GM10248 (cell line): Measurements from ENCODE around the gene MAGEB17.

Experiments
- CTCF ChIA-PET: fragments of 300-600 bp; sonication (Branson Sonifier 250); formaldehyde crosslinking; extraction: SDS; loops from one replicate; lab custom pipeline; 2021; ENCODE audit warnings: antibody characterized with exemption; lab: Yijun Ruan, JAX
- POLR2A ChIA-PET: fragments of 350-650 bp; sonication (Branson Sonifier 250); formaldehyde crosslinking; extraction: SDS; loops from one replicate; lab custom pipeline; 2020; ENCODE audit warnings: antibody characterized with exemption; lab: Yijun Ruan, JAX
- DNase-seq: peaks from one replicate; pipeline ENCODE4 v3.0.0; 2012; ENCODE audit errors: extremely low spot score
- TF ChIP-seq, protein P1 (sequence below): IDR thresholded peaks from 2 replicates; pipeline ENCODE4 v1.5.1; 2012; ENCODE audit warnings: mild to moderate bottlenecking, low read depth; ENCODE audit errors: extremely low read depth, missing control alignments, control extremely low read depth

Gene MAGEB17, protein sequence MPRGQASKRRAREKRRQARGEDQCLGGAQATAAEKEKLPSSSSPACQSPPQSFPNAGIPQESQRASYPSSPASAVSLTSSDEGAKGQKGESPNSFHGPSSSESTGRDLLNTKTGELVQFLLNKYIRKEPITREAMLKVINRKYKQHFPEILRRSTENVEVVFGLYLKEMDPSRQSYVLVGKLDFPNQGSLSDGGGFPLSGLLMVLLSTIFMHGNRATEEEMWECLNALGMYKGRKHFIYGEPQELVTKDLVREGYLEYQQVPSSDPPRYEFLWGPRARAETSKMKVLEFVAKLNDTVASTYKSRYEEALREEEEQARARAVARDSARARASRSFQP

DNA sequence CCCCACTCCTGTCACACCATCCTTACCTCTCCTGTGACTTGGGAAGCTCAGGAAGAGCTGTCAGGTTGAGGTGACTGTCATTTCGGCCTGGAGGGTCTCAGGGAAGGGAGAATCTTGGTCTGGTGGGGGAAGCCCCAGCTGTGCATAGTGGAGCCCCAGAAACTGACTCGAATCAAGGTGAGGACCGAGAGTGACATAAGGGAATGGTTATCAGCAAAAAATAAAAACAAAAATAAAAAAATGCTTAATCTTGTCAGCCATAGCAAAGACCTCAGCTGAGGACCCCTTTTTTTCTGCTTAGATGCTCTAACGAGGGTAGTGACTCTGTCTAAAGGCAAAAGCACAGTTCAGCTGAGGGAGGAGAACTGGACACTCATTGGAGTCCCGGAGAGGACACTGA is at the start of gene MAGEB17:
TSS of gene MAGEB17 (plus strand) at position 301 of the 400 bp plus-strand sequence. CDS start 2,902 bp downstream, outside the sequence.
- CTCF ChIA-PET: no interaction called here

DNA sequence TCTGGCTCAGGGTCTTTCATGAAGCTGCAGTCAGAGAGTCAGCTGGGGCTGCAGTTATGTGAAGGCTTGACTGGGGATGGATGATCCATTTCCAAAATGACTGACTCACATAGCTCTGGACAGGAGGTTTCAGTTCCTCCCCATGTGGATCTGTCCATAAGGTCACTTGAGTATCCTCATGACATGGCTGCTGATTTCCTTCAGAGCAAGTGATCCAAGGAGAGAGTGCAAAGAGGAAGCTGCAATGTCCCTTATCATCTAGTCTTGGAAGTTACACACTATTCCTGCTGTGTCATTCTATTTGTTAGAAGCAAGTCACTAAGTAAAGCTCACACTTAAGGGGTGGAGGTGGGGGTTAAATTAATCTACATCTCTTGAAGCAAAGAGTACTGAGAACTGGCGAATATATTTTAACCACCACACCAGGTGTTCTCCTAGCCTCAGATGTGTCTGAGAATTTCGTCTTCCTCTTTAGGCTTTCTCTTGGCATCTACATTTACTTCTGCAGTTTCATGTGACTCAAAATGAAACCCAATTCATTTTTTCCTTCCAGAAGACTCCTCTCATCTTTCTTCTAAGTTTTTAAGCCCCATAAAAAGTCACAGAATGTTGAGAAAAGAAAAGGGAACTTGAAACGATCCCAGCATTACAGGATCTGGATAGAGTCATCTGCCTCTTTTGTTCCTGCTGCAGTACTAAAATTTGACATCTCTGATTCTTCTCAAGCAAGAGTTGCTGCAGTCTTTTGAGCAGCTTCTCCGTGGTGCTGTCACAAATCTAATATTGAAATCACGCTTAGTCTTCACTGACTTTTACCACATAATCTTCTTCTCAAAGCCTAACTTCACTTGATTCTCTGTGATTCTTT is 47.7 kb upstream of the MAGEB17 start:
- DNase-seq: peak; percentile 20
- TF ChIP-seq, protein P1, sequence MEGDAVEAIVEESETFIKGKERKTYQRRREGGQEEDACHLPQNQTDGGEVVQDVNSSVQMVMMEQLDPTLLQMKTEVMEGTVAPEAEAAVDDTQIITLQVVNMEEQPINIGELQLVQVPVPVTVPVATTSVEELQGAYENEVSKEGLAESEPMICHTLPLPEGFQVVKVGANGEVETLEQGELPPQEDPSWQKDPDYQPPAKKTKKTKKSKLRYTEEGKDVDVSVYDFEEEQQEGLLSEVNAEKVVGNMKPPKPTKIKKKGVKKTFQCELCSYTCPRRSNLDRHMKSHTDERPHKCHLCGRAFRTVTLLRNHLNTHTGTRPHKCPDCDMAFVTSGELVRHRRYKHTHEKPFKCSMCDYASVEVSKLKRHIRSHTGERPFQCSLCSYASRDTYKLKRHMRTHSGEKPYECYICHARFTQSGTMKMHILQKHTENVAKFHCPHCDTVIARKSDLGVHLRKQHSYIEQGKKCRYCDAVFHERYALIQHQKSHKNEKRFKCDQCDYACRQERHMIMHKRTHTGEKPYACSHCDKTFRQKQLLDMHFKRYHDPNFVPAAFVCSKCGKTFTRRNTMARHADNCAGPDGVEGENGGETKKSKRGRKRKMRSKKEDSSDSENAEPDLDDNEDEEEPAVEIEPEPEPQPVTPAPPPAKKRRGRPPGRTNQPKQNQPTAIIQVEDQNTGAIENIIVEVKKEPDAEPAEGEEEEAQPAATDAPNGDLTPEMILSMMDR: no peak
- ChIA-PET POLR2A (interaction anchor here (0.6 kb wide), 1 partner anchor 644 kb away, joined by 8 read pairs; no protein-coding TSS in a partner anchor), CTCF (no interaction called here)

More for the DNA sequence above, at the start of gene MAGEB17:
- DNase-seq: no peak
- TF ChIP-seq, protein P1: no peak
- POLR2A ChIA-PET: no interaction called here

DNA sequence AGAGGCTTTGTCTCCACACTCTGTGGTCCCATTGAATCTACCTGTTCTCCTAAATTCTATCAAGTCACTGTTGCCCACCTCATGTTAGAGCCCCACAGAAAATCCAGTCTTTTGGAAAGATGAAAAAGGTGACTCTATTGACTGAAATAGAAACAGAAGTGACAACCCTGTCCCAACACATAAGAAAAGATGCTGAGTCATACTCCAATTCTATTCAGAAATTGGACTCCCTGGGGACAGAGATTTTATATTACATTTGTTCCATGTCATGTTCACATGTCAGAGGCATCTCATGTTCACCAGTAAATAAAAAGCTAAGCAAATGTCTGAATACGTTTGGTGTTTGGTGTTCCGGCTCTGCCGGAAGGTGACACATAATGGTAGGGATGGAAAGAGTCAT is 46.9 kb upstream of the MAGEB17 start:
- TF ChIP-seq, protein P1: no peak
- no peak for DNase-seq
- ChIA-PET CTCF (interaction anchor here (1.2 kb wide), 1 partner anchor 9 kb away, joined by 4 read pairs; no protein-coding TSS in a partner anchor), POLR2A (interaction anchor here (0.6 kb wide), 1 partner anchor 179 kb away, joined by 4 read pairs; no protein-coding TSS in a partner anchor)

DNA sequence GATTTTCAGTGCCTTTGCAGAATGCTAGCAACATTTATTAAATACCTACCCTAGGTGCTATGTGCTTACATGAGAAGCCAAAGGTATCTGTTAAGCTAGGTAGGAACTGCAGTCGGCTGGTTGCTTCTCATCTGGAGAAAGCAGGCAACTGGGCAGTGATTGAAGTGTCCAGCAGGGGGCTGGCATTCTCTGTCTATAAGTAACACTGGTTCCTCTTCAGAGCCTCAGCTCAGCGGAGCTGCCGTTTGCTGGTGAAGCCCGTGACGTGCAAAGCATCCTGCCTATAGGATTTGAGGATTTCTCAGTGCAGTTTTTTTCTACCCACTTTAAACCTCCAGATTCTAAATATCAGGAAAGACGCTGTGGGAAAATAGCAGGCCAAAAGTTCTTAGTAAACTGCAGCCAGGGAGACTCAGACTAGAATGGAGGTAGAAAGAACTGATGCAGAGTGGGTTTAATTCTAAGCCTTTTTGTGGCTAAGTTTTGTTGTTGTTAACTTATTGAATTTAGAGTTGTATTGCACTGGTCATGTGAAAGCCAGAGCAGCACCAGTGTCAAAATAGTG is 44.0 kb upstream of the MAGEB17 start, which contains the start of gene GRPR:
TSS of gene GRPR (plus strand) at position 344 of the 565 bp plus-strand sequence. CDS start 389 bp downstream, outside the sequence.
- TF ChIP-seq, protein P1: peak; percentile 66
- CTCF ChIA-PET: interaction anchor here (0.7 to 3.3 kb wide), 18 partner anchors 11 to 153 kb away, joined by 3 to 19 read pairs (median 4); no protein-coding TSS in a partner anchor
- DNase-seq: peak; percentile 38
- POLR2A ChIA-PET: no interaction called here

DNA sequence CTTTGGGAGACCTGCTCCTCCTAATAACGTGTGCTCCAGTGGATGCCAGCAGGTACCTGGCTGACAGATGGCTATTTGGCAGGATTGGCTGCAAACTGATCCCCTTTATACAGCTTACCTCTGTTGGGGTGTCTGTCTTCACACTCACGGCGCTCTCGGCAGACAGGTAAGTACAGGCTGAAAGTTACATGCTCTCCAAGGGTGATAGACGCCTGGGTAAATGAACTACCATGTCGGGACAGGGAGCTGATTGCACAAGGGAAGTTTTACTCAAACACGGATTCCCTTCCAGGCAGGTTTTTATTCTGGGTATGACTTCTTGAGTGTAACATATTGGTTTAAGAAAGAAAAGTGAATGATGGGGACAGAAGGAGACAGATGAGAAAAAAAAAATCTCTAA is 43.1 kb upstream of the MAGEB17 start:
- ChIA-PET CTCF (interaction anchor here (1.7 to 3.3 kb wide), 2 partner anchors 13 to 90 kb away, joined by 3 to 15 read pairs; no protein-coding TSS in a partner anchor), POLR2A (no interaction called here)
- TF ChIP-seq, protein P1: no peak
- no peak for DNase-seq
